ENCODE measurements around the gene NRXN3. TPM values are rescaled to one million over a fixed set of nuclear protein-coding genes. Genes with fewer than 3 reads are reported as not detected.
"Not testable (repeated sequence)": the region's sequence is repeated elsewhere in the genome, so short reads cannot be mapped to it uniquely, and the experiment has no call there.

The NRXN3 gene
- total RNA-seq, 2 experiments from 2014 or later, result not detected

GRCh38 chr14:79100578-79100977, 930.4 kb downstream of the NRXN3 start:
- H3K4me1 Mint-ChIP-seq, result no peaks in the 10 kb centered on the region

GRCh38 chr14:79101388-79101787, 931.2 kb downstream of the NRXN3 start:
- Mint-ChIP-seq H3K4me3 (no peak overlapping the region), H3K9me3 (no peaks in the 10 kb centered on the region), H3K27me3 (no peaks in the 10 kb centered on the region), H3K27ac (no peak overlapping the region), H3K36me3 (ENCODE audit: low read depth) (no peaks in the 10 kb centered on the region), H3K4me1 (no peaks in the 10 kb centered on the region)
- no peak for DNase-seq
- POLR2A ChIA-PET, result no interaction called here
- CTCF ChIA-PET, result no interaction called here

More at GRCh38 chr14:79100578-79100977, 930.4 kb downstream of the NRXN3 start:
- Mint-ChIP-seq H3K9me3 (no peaks in the 10 kb centered on the region), H3K27me3 (no peaks in the 10 kb centered on the region), H3K27ac (no peak overlapping the region), H3K4me3 (no peak overlapping the region), H3K36me3 (ENCODE audit: low read depth) (no peaks in the 10 kb centered on the region)
- DNase-seq, result no peak
- CTCF ChIA-PET, result no interaction called here
- POLR2A ChIA-PET, result no interaction called here

DNA sequence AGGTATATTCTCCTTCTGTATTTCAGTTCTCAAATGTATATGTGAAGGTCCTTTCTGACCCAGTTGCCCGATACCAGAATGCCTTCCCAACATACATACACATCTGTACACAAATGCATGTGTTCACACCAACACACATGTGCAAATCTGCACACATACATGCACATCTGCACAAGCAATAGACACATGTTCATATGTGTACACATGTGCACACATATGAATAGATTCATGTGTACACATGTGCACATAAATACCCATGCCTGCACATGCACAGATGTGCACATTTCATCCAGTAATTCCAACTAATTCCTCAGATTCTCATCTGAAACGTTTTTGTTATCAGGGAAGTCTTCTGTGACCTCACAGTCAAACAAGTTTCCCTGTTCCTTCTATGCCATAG, 933.6 kb downstream of the NRXN3 start:
- H3K4me1 Mint-ChIP-seq, result no peaks in the 10 kb centered on the region
- no peaks in the 10 kb centered on the region for H3K27me3 Mint-ChIP-seq
- POLR2A ChIA-PET, result no interaction called here
- DNase-seq, result no peak
- H3K4me3 Mint-ChIP-seq, result no peak overlapping the region
- no peak overlapping the region for H3K27ac Mint-ChIP-seq
- CTCF ChIA-PET, result no interaction called here
- H3K9me3 Mint-ChIP-seq, result no peaks in the 10 kb centered on the region
- H3K36me3 Mint-ChIP-seq (ENCODE audit: low read depth), result no peaks in the 10 kb centered on the region

- H3K27ac Mint-ChIP-seq; H3K36me3 Mint-ChIP-seq (ENCODE audit: low read depth); H3K27me3 Mint-ChIP-seq; POLR2A ChIA-PET; H3K4me3 Mint-ChIP-seq; DNase-seq; H3K9me3 Mint-ChIP-seq; CTCF ChIA-PET; H3K4me1 Mint-ChIP-seq: not testable (repeated sequence)
These were observed 940.4 kb downstream of the NRXN3 start for GRCh38 chr14:79110564-79110963.

- no peaks in the 10 kb centered on the region for H3K27me3 Mint-ChIP-seq
- H3K4me3 Mint-ChIP-seq, result no peak overlapping the region
- H3K4me1 Mint-ChIP-seq, result no peaks in the 10 kb centered on the region
- no peak for DNase-seq
- no peaks in the 10 kb centered on the region for H3K36me3 Mint-ChIP-seq (ENCODE audit: low read depth)
- ChIA-PET POLR2A (no interaction called here), CTCF (no interaction called here)
- no peaks in the 10 kb centered on the region for H3K9me3 Mint-ChIP-seq
- no peak overlapping the region for H3K27ac Mint-ChIP-seq
These were observed 941.9 kb downstream of the NRXN3 start for GRCh38 chr14:79111987-79112501.

GRCh38 chr14:79117561-79117960, 947.4 kb downstream of the NRXN3 start:
- H3K4me1 Mint-ChIP-seq, result no peaks in the 10 kb centered on the region
- DNase-seq, result no peak
- H3K27me3 Mint-ChIP-seq, result no peaks in the 10 kb centered on the region
- POLR2A ChIA-PET, result no interaction called here
- no peaks in the 10 kb centered on the region for H3K36me3 Mint-ChIP-seq (ENCODE audit: low read depth)
- H3K4me3 Mint-ChIP-seq, result no peak overlapping the region
- CTCF ChIA-PET, result no interaction called here
- no peak overlapping the region for H3K27ac Mint-ChIP-seq
- H3K9me3 Mint-ChIP-seq, result no peaks in the 10 kb centered on the region

GRCh38 chr14:79118291-79118690, 948.1 kb downstream of the NRXN3 start:
- Mint-ChIP-seq H3K4me3 (no peak overlapping the region), H3K27ac (no peak overlapping the region), H3K9me3 (no peaks in the 10 kb centered on the region), H3K4me1 (no peaks in the 10 kb centered on the region), H3K36me3 (ENCODE audit: low read depth) (no peaks in the 10 kb centered on the region), H3K27me3 (no peaks in the 10 kb centered on the region)
- CTCF ChIA-PET, result no interaction called here
- DNase-seq, result no peak
- POLR2A ChIA-PET, result no interaction called here

DNA sequence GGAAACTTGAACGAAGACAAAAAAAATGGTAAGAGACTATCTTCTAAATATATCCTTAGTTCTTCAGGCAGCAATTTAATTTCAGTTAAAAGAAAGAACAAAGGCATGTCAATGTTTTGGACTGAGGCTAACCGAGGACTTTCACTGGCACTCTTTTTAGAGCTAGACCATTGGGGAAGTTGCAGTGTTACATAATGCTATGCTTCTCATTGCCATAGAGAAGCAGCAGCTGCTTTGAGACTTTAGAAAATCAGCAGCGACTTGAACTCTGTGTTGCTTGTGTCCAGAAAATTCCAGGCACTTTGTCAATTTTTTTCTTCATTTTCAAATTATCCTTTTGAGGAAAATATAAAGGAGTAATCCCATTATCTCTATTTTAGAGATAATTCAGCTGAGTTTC, 964.2 kb downstream of the NRXN3 start:
- H3K27ac Mint-ChIP-seq, result no peak overlapping the region
- no peaks in the 10 kb centered on the region for H3K36me3 Mint-ChIP-seq (ENCODE audit: low read depth)
- no peaks in the 10 kb centered on the region for H3K27me3 Mint-ChIP-seq
- DNase-seq, result no peak
- ChIA-PET POLR2A (no interaction called here), CTCF (no interaction called here)
- H3K9me3 Mint-ChIP-seq, result peaks cover 4% of the 10 kb centered on the region
- H3K4me3 Mint-ChIP-seq, result no peak overlapping the region
- H3K4me1 Mint-ChIP-seq, result no peaks in the 10 kb centered on the region

GRCh38 chr14:79136071-79137044, 966.2 kb downstream of the NRXN3 start:
- ChIA-PET POLR2A (no interaction called here), CTCF (no interaction called here)
- H3K4me3 Mint-ChIP-seq, result no peak overlapping the region
- H3K36me3 Mint-ChIP-seq (ENCODE audit: low read depth), result no peaks in the 10 kb centered on the region
- no peak overlapping the region for H3K27ac Mint-ChIP-seq
- DNase-seq, result no peak
- peaks cover 4% of the 10 kb centered on the region for H3K9me3 Mint-ChIP-seq
- H3K4me1 Mint-ChIP-seq, result no peaks in the 10 kb centered on the region
- no peaks in the 10 kb centered on the region for H3K27me3 Mint-ChIP-seq

- no peak overlapping the region for H3K27ac Mint-ChIP-seq
- no peak overlapping the region for H3K4me3 Mint-ChIP-seq
- no peaks in the 10 kb centered on the region for H3K4me1 Mint-ChIP-seq
- H3K36me3 Mint-ChIP-seq (ENCODE audit: low read depth), result no peaks in the 10 kb centered on the region
- CTCF ChIA-PET, result no interaction called here
- peaks cover 4% of the 10 kb centered on the region for H3K9me3 Mint-ChIP-seq
- DNase-seq, result no peak
- no peaks in the 10 kb centered on the region for H3K27me3 Mint-ChIP-seq
- POLR2A ChIA-PET, result no interaction called here
These were observed 966.9 kb downstream of the NRXN3 start for GRCh38 chr14:79137045-79137430.

DNA sequence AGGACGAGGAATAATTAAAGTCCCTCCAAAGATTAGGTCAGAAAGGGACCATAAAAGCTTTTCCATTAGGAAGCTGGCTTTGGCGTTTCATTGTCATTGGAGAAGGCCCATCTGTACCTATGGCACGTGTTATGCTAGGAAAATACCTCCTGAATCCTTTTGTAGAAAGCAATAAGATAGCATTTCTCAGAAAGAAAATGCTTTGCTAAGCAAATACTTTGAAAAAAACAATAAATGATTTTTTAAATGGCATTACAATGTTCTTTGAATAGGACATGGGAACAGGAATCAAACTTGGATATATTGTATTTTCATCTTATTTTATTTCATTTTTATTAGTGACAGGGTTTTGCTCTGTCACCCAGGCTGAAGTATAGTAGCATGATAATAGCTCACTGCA, 967.7 kb downstream of the NRXN3 start:
- peaks cover 4% of the 10 kb centered on the region for H3K9me3 Mint-ChIP-seq
- H3K4me1 Mint-ChIP-seq, result no peaks in the 10 kb centered on the region
- H3K27me3 Mint-ChIP-seq, result no peaks in the 10 kb centered on the region
- POLR2A ChIA-PET, result no interaction called here
- CTCF ChIA-PET, result no interaction called here
- no peak overlapping the region for H3K4me3 Mint-ChIP-seq
- no peak overlapping the region for H3K27ac Mint-ChIP-seq
- no peak for DNase-seq
- H3K36me3 Mint-ChIP-seq (ENCODE audit: low read depth), result no peaks in the 10 kb centered on the region

DNA sequence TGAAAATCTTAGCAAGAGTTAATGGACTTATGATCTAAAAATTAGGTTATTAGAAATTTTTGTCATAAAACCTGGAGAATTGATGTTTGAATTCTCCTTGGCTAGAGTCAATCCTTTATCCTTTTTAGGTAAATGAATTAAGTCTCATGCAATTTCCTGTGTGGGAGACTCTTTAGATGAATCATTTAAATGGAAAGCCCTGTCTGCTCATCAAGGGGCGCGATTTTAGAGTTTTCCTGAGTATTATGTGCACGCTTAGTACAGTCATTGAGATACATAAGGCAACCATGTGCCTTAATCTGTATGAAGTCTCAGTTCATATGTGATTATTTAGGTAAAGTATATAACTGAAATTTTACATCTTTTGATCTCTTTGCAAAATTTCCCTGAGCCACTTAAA, 974.7 kb downstream of the NRXN3 start:
- H3K9me3 Mint-ChIP-seq, result no peaks in the 10 kb centered on the region
- H3K27ac Mint-ChIP-seq, result no peak overlapping the region
- no peak overlapping the region for H3K4me3 Mint-ChIP-seq
- CTCF ChIA-PET, result no interaction called here
- no peaks in the 10 kb centered on the region for H3K27me3 Mint-ChIP-seq
- H3K4me1 Mint-ChIP-seq, result no peaks in the 10 kb centered on the region
- no peaks in the 10 kb centered on the region for H3K36me3 Mint-ChIP-seq (ENCODE audit: low read depth)
- POLR2A ChIA-PET, result no interaction called here
- DNase-seq, result no peak

DNA sequence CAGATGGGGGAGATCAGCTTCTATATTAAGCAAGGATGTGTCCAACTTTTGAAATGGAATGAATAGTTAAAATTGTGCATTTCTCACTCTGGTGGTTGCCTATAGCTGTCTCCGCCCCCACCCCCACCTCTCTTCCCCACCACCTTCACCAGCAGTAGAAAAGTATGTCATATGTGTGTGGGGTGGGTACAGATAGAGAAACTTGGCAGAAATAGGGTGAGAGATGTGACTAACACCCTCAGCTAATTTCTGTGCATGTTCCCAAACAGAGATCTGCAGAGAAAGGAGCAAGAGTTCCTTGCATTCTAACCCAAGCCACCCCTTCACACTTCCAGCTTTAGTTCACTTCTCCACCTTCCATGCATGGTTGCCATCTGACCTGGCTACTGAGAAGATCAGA, 980.1 kb downstream of the NRXN3 start:
- H3K4me3 Mint-ChIP-seq, result no peak overlapping the region
- CTCF ChIA-PET, result no interaction called here
- no peak for DNase-seq
- no peaks in the 10 kb centered on the region for H3K36me3 Mint-ChIP-seq (ENCODE audit: low read depth)
- no peak overlapping the region for H3K27ac Mint-ChIP-seq
- peaks cover 2% of the 10 kb centered on the region for H3K9me3 Mint-ChIP-seq
- H3K27me3 Mint-ChIP-seq, result no peaks in the 10 kb centered on the region
- POLR2A ChIA-PET, result no interaction called here
- no peaks in the 10 kb centered on the region for H3K4me1 Mint-ChIP-seq

DNA sequence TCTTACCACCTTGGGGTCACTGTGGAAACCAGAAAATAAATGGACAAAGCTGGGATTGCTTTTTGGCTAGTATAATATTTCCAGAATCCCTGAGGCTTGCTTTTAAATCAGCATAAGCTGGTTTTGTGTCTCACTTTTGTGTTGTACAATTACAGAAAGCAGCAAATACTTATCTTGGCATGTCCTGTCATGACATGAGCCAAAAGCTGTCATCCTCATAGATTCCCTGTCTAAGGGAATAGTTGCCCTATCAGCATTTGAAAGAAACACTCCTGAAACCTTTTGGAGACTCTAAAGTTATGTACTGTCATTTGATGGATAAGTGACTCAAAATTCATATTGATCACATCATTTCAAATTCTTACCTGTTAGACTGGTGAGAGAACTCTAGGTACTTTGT, 987.2 kb downstream of the NRXN3 start:
- Mint-ChIP-seq H3K27ac (no peak overlapping the region), H3K36me3 (ENCODE audit: low read depth) (no peaks in the 10 kb centered on the region)
- no peak for DNase-seq

More for the DNA sequence above, 987.2 kb downstream of the NRXN3 start:
- ChIA-PET POLR2A (no interaction called here), CTCF (no interaction called here)
- peaks cover 6% of the 10 kb centered on the region for H3K9me3 Mint-ChIP-seq
- H3K4me1 Mint-ChIP-seq, result no peaks in the 10 kb centered on the region
- no peak overlapping the region for H3K4me3 Mint-ChIP-seq
- no peaks in the 10 kb centered on the region for H3K27me3 Mint-ChIP-seq
